Activated CD4-positive, alpha-beta T cell treated with anti-CD3 and anti-CD28 coated beads, Interleukin-2, amount 50 U/mL, for 1 hour (primary cell): Measurements from ENCODE around the gene GPHN.
"Not testable (repeated sequence)": the region's sequence is repeated elsewhere in the genome, so short reads cannot be mapped to it uniquely, and the experiment has no call there.

Experiments
- DNase-seq: peaks from one replicate; pipeline ENCODE4 v3.0.0-alpha.2; 2020

Gene GPHN

DNA sequence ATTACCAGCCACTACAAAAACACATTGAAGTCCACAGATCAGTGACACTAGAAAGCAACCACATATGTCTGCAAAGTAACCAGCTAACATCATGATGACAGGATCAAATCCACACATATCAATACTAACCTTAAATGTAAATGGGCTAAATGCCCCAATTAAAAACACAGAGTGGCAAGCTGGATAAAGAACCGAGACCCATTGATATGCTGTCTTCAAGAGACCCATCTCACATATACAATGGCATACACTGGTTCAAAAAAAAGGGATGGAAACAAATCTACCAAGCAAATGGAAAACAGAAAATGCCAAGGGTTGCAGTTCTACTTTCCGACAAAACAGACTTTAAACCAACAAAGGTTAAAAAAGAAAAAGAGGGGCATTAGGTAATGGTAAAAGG lies 307.7 kb downstream of the GPHN start:
- no peak for DNase-seq

DNA sequence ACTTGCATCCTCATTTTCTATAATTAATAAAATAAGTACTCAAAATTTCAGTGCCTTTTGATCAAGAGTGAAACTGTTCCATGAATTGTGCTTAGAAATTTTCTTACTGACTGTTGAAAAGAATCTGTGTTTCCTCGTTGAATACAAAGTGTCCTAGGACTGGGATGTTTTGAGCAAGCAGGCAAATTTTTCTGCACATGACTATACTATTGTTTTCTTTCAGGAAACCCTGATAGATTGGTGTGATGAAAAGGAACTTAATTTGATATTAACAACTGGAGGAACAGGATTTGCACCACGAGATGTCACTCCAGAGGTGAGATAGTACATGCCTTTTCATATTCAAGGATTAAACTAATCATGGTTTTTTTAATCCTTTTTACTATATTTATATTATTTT lies 316.3 kb downstream of the GPHN start:
- no peak for DNase-seq

- no peak for DNase-seq
These were observed 319.2 kb downstream of the GPHN start for GRCh38 chr14:66827182-66827581.

GRCh38 chr14:66831173-66831572 lies 323.2 kb downstream of the GPHN start:
- no peak for DNase-seq

GRCh38 chr14:66833816-66834215 lies 325.9 kb downstream of the GPHN start:
- DNase-seq, result no peak

- not testable (repeated sequence) for DNase-seq
These were observed 329.5 kb downstream of the GPHN start for GRCh38 chr14:66837436-66837835.

GRCh38 chr14:66842911-66843512 lies 335.1 kb downstream of the GPHN start:
- no peak for DNase-seq

- DNase-seq, result no peak
These were observed 342.4 kb downstream of the GPHN start for GRCh38 chr14:66850258-66850888.

DNA sequence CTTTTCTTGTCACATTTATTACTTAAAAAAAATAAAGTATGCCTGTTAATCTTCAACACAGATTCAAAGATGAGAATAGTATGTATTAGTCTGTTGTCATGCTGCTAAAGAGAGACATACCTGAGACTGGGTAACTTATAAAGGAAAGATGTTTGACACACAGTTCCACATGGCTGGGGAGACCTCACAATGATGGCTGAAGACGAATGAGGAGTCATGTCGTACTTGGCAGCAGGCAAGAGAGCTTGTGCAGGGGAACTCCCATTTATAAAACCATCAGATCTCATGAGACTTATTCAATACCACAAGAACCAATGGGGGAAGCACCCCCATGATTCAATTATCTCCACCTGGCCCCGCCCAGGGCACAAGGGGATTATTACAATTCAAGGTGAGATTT lies 345.4 kb downstream of the GPHN start:
- DNase-seq, result no peak

DNA sequence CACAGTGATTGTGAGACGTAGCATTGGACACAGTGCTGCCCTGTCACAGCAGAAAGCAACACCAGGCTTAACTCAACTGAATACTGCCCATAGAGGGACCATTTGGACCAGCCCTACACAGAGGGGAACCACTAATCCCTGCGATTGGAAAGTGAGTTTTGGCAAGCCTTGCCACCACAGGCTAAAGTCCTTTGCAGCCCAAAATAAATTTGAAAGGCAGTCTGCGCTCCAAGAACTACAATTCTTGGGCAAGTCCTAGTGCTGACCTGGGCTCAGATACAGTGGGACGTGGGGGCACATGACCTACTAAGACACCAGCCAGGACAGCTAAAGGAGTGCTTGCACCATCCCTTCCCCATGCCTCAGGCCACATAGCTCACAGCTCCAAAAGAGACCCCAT lies 349.9 kb downstream of the GPHN start:
- DNase-seq, result no peak

GRCh38 chr14:66859063-66859671 lies 351.2 kb downstream of the GPHN start:
- DNase-seq, result no peak

GRCh38 chr14:66881596-66881995 lies 373.6 kb downstream of the GPHN start:
- no peak for DNase-seq

- DNase-seq, result no peak
These were observed 376.2 kb downstream of the GPHN start for GRCh38 chr14:66884149-66884548.

DNA sequence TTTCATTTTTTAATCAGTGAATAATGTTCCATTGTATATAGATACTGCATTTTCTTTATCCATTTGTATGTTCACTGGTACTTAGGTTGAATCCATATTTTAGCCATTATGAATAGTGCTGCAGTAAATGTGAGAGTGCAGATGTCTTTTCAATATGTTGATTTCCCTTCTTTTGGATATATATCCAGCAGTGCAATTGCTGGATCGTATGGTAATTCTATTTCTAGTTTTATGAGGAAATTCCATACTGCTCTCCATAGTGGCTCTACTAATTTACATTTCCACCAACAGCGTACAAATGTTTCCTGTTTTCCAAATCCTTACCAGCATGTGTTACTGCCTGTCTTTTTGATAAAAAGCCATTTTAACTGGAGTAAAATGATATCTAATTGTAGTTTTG lies 392.8 kb downstream of the GPHN start:
- DNase-seq, result no peak

DNA sequence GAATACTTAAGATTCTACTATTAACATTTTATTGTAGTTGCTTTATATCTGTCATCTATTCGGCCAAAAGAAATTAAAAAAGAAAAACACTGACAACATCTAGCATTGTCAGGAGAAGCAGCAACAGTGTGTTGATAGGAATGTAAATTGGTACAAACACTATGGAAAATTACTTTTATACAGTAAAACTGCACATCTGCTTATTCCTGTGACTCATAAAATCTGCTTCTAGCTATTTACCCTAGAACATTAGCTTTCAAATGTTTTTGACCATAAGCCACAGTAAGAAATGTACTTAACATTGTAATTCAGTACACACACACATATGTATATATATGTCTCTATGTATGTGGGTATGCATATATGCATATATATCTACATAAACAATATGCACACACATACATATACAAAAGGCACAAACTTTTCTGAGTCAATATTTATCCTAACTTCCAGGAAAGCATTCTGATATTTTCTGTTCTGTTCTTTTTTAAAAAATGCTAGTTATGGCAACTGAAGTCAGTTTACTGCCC lies 402.4 kb downstream of the GPHN start:
- no peak for DNase-seq

- no peak for DNase-seq
These were observed 408.5 kb downstream of the GPHN start for GRCh38 chr14:66916421-66916820.

DNA sequence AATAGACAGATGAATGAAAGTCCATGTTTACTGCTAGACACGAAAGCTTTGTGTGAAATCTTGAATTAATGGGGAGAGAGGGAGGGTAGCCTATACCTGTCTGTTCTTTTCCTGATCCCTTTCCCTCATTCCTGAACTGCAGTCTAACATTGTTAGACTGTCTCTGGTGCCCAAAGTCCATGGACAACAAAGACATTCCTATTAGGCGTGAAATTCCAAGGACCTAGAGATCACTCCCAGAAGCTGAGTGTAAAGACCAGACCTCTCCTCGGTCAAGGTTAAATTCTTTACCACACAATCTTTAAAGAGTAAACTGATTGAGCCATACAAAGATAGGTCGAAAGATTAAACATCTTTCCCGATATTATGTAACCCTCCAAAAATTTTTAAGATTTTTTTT lies 410.6 kb downstream of the GPHN start:
- DNase-seq, result no peak

GRCh38 chr14:66920196-66920595 lies 412.2 kb downstream of the GPHN start:
- DNase-seq, result no peak

- no peak for DNase-seq
These were observed 415.3 kb downstream of the GPHN start for GRCh38 chr14:66923251-66923650.

DNA sequence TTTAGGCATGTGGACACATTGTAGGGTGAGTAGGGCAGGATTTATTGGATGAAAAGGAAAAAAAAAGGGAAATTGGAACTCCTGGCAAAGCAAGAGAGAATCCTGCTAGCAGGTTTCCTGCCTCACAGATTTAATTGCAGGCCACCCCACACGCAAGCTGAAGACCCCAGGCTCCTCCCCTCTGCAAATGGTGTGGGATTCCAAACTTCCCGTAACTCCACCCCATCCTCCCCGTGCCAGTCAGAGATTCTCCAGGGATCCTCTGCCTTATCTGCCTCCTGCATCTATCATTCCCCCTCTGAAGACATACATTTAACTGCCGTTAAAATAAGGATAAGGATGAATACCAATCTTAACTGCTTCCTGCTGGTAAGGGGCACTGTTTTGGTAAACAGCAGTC lies 431.5 kb downstream of the GPHN start:
- no peak for DNase-seq

DNA sequence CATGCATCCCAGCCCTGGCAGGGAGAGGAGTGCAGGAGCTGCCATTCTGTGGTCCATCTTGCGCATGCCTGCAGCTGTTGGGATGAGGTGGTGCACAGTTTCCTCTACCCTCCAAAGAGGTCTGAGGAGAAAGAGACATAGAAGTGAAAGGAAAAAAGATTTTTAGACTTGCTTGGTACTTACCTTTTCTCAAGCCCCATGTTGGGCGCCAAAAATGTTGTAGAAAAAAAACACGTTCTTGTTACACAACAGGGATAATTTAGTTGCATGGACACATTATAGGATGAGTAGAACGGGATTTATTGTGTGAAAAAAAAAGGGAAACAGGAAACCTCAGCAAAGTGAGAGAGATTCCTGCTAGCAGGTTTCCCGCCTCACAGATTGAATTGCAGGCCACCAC lies 436.9 kb downstream of the GPHN start:
- DNase-seq, result no peak

DNA sequence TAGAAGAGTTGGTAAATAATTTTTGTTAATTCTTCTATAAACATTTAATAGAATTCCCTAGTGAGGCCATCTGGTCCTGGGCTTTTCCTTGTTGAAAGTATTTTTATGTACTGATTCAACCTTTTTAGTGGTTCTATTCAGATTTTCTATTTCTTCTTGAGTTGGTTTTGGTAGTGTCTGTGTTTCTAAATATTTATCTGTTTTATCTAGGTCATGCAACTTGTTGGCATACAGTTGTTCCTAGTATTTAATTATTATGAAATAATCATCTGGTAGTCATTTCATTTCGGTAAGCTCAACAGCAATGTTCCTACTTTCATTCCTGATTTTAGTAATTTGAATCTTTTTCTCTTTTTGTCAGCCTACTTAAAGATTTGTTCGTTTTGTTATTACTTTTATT lies 447.2 kb downstream of the GPHN start:
- no peak for DNase-seq

GRCh38 chr14:66959437-66960050 lies 451.6 kb downstream of the GPHN start:
- DNase-seq, result no peak

DNA sequence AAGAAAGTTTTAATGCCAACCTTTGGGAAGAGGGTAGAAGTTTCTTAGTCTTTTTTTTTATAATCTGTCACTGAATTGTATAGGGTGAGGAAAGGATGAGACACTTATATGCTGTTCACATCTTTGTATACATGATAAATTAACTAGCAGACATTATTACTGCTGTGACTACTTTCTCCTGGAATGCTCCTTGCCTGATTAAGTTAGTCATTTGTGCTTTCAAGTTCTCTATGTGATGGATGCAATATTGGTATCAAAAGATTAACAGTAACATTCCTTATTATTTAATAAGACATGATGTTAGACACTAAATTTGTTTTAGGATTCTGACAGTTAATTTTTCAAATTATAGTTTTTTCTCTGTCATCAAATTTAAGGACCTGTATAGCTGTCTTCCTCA lies 457.9 kb downstream of the GPHN start:
- DNase-seq, result no peak
